Activated CD4-positive, alpha-beta T cell treated with anti-CD3 and anti-CD28 coated beads, Interleukin-2, Interleukin-6, amounts not matched to agents 100 ng/mL and 50 ng/mL, durations not matched to agents 16 hours and 8 hours (primary cell): ENCODE measurements around the gene OSMR.
"Not testable (repeated sequence)": the region's sequence is repeated elsewhere in the genome, so short reads cannot be mapped to it uniquely, and the experiment has no call there.

Experiments used
- DNase-seq: peaks from one replicate; pipeline ENCODE4 v3.0.0-alpha.2; 2020

The OSMR gene

GRCh38 chr5:38831909-38832308, 13.9 kb upstream of the OSMR start:
- DNase-seq = peak; percentile 41

DNA sequence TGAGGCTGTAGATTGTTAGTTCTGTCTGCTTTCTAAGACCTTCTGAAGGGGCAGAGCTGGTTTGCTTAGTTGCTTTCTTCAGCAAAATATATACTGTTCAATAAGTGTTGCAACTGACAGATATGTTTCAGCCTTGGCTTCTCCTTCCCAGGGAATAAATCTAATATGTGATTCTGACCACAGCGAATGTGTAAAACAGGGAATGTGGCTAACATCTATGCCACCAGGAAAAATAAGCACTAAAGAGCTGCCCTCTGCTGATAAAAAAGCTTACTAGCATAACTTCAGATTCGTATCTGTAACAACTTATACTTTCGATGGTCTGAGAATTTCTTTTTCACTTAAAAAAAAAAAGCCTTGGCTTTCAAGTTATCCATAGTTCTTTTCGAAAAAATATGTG, 13.0 kb upstream of the OSMR start:
- DNase-seq = no peak

DNA sequence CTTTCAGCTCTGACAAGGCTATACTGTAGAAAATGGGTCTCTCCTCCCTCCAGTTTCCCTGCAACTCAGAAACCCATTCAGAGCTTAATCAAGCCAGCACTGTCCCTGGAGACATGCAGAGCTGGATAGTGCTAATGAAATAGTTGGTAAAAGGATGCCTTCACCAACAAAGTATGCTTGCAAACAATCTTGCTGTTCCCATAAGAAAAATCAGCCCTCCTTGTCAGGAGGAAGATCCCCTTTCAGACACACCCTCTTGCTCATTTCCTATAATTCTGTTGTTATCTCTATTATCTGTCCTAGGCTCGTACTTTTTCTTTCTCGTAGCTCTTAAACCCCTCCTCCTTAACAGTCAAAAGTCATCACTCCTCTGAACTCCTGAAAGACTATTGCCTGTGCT, 9.9 kb upstream of the OSMR start:
- DNase-seq = no peak

DNA sequence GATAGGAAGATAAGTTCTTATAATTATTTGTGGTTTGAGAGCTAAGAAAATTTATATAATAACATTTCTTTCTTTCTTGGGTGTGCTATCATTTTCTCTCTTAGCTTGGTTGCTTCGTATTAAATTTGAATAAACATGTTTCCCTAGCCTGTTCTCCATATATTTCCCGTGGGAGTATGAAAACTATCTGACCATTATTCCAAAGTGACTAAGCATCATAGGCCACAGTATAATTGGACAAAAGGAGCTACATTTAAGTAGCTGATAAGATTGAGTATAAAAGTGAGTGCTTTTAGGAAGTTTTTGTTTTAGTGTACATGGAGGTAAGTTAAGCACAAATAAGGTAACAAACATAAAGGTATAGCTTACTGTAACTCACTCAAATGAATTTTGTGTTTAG, 8.4 kb upstream of the OSMR start:
- no peak for DNase-seq

DNA sequence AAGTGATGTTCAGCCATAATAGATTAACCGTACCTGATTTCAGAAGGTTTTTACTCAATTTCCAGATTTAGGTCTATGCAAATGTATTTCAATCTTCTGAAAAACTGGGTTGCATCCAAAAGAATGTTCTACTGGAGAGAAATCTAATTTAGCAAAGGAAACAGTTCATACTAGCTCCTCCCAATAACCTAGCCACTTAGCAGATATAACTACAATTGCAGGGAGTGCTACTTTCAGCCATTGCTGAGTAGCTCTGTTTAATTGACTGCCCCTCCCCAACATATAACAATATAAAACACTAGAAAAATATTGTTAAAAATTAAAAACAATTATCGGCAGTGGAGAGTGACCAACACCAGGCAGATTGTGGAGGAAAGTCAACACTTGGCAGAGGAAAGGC, 7.9 kb upstream of the OSMR start:
- DNase-seq = no peak

DNA sequence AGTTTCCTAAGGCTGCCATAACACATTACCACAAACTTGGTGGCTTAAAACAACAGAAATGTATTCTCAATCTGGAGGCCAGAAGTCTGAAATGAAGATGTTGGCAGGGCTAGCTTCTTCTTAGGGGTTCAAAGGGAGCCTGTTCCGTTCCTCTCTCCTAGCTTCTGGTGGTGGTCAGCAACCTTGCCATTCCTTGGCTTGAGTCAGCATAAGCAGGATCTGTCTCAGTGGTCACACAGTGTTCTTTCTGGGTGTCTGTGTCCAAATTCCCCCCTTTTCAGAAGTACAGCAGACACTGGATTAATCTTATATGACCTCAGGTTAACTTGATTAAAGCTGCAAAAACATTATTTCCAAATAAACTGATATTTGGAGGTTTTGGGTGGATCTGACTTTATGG, 2.1 kb upstream of the OSMR start:
- DNase-seq = no peak

GRCh38 chr5:38846379-38847011, 683 bp downstream of the OSMR start:
- DNase-seq = no peak

GRCh38 chr5:38847559-38848347, 1.9 kb downstream of the OSMR start:
- no peak for DNase-seq

GRCh38 chr5:38848637-38849036, 2.8 kb downstream of the OSMR start:
- DNase-seq = no peak

GRCh38 chr5:38851640-38852039, 5.8 kb downstream of the OSMR start:
- DNase-seq = not testable (repeated sequence)

DNA sequence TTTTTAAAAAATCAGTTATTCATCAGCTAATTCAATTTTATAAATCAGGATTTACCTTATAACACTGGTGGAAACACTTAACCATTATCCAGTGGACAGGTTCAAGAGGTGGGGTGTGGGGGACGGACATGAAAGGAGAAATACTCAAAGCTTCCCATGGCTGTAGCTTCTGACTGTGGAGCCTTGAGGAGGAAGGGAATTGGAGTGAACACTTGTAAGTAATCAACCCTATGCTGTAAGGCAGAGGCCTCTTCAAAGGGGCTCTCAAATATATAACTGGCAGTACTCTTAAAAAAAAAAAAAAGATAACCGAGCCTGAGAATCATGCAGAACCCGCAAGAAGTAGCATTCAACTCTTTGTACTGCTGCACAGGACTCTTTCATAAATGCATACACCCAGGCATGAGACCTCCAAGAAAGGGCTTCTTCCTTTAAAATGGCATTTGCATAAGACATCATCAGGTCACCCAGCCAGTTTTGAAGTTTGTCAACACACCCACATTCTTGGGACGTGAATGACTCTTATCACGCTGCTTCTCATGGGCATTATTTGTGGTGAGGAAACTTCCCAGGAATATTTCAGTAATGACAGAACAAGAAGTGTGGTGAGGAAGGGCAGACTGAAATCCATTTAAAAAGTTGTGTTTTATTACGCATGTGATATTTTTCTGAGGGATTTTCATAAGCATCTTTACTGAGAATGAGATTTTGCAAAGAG, 8.1 kb downstream of the OSMR start:
- no peak for DNase-seq

- no peak for DNase-seq
Observed at GRCh38 chr5:38854907-38855306, 9.1 kb downstream of the OSMR start.

DNA sequence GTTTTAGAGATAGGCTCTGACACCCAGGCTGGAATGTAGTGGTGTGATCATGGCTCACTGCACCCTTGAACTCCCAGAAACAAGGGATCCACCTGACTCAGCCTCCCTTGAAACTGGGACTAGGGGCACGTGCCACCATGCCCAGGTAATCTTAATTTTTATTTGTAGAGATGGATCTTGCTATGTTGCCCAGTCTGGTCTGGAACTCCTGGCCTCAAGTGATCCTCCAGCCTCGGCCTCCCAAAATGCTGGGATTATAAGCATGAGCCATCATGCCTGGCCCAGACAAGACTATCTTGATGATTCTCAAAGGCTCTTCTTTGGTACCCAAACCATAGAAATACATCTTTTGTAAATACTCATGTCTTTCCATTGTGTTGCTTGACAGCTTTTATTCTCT, 10.8 kb downstream of the OSMR start:
- no peak for DNase-seq

- DNase-seq = no peak
Observed at GRCh38 chr5:38858839-38859238, 13.0 kb downstream of the OSMR start.

DNA sequence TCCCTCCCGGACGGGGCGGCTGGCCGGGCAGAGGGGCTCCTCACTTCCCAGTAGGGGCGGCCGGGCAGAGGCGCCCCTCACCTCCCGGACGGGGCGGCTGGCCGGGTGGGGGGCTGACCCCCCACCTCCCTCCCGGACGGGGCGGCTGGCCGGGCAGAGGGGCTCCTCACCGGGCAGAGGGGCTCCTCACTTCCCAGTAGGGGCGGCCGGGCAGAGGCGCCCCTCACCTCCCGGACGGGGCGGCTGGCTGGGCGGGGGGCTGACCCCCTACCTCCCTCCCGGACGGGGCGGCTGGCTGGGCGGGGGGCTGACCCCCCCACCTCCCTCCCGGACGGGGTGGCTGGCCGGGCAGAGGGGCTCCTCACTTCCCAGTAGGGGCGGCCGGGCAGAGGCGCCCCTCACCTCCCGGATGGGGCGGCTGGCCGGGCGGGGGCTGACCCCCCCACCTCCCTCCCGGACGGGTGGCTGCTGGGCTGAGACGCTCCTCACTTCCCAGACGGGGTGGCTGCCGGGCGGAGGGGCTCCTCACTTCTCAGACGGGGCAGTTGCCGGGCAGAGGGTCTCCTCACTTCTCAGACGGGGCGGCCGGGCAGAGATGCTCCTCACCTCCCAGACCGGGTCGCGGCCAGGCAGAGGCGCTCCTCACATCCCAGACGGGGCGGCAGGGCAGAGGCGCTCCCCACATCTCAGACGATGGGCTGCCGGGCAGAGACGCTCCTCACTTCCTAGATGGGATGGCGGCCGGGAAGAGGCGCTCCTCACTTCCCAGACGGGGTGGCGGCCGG, 16.4 kb downstream of the OSMR start:
- DNase-seq = not testable (repeated sequence)

DNA sequence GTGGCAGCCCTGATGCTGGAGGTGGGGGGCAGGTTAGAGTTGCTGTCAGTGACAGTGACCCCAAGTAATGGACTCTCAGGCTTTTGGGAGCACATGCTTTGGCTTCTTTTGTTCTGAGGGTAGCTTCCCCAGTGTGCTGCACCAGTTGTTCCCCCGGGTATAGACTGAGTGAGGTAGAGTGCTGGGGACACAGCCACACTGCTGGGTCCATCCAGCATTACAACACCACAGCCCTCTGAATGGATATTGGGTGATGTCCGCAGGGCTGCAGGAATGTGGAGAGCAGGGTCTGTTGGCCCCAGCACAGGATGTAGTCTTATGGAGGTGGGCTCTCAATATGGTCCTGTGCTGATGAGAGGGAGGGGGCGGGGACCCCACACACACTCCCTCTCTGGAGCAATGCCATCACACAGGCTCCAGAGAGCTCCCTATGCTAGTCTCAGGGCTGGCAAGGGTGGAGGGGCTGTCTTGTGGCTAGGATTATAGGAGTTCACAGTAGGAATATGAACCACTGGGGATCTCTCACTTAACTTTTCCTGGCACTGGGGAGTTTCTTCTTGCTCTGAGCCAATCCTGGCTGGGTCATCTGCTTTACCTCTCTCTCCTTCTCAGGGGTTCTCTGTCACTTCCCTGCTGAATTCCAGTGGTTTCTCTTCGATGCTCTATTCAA, 20.7 kb downstream of the OSMR start:
- DNase-seq = no peak

GRCh38 chr5:38867032-38867398, 21.2 kb downstream of the OSMR start:
- DNase-seq = no peak

DNA sequence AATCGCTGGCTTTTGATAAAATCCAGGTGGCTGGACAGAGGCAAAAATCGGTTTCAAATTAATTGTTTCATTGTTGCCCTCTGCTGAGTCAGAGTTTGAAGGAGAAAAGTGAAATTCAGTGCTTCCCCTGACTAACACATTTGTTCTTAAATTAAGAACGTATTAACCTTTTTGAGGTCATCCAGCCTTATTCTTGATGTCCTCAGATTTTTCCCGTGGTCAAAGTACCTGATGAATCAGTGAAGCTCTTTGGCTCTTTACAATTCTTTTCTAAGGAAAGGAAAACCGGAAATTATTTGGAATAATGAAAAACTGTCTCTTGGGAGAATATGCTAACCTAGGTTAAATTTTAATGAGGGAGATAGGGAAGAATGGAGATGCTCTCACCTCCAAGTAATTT, 21.6 kb downstream of the OSMR start:
- no peak for DNase-seq

- no peak for DNase-seq
Observed at GRCh38 chr5:38870595-38870994, 24.8 kb downstream of the OSMR start.

GRCh38 chr5:38871058-38871605, 25.3 kb downstream of the OSMR start:
- no peak for DNase-seq

DNA sequence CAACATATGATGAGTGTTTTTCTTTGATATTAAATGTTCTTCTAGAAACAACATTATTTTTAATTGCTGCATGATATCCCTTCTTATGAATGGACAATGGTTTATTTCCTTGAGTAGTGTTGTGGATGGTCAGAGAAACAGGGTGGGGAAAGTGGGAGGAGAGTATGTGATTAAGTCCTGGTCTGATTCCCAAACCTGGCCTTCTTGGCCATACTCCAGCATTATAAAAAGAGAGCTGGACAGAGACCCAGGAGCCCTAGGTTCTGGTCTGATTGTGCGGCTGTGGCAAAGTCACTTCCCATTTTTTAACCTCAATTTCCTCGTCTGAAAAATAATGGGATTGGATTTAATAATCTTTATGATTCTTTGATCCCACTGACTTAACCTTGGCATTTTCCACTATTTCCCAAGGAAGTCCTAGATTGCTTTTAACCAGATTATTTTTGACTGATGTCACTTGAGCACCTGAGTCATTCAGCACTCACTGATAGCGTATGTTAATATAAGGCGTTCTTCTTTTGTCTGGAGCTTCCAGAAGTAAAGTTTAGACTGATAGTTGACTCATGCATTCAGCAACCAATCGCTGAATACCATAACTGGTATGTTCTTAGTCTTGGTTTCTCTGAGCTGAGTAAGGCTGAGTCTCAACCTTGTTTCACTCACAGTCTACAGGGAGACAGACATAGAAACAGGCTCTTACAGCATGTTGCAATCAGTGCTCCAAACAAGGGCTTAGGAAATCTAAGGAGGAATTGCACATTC, 26.2 kb downstream of the OSMR start:
- no peak for DNase-seq

DNA sequence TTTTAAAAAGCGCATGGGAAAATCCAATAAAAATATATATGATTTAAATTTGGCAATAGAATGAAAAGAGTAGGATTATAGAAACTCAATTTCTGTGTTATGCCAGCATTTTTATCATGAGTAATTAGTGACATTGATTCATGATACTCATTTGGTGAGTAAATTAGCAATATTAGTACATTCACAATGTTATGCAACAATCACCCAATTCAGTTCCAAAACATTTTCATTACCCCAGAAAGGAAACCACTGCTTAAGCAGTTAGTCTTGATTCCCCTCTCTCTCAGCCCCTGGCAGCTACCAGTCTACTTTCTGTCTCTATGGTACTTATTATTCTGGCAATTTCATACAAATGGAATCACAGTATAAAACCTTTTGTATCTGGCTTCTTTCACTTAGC, 27.0 kb downstream of the OSMR start:
- no peak for DNase-seq
